ENCODE results near the gene EPHA7.

DNA sequence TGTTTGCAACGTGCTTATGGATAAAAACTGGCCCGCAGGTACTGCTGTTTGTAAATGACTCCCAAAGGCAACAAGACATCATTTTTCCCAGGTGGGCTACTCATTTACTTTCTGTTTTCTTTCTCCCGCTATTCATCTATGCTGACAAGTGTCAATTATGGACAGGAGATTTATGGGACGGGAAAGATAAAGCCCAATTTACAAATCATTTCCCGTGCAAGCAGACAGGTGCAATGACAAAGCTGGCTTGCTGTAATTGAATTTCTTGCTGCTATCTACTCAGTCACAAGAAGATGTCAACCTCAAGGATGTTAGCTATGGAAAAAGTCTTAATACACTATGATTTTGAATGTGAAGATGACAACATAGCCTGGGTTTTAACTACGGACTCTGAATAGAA, 125.5 kb downstream of the EPHA7 start:
- TF ChIP-seq, protein P1, sequence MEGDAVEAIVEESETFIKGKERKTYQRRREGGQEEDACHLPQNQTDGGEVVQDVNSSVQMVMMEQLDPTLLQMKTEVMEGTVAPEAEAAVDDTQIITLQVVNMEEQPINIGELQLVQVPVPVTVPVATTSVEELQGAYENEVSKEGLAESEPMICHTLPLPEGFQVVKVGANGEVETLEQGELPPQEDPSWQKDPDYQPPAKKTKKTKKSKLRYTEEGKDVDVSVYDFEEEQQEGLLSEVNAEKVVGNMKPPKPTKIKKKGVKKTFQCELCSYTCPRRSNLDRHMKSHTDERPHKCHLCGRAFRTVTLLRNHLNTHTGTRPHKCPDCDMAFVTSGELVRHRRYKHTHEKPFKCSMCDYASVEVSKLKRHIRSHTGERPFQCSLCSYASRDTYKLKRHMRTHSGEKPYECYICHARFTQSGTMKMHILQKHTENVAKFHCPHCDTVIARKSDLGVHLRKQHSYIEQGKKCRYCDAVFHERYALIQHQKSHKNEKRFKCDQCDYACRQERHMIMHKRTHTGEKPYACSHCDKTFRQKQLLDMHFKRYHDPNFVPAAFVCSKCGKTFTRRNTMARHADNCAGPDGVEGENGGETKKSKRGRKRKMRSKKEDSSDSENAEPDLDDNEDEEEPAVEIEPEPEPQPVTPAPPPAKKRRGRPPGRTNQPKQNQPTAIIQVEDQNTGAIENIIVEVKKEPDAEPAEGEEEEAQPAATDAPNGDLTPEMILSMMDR (IDR thresholded peaks at IDR 0.05): no peak
- TF ChIP-seq EZH2 (IDR thresholded peaks at IDR 0.05) (no peak), EZH2phosphoT487 (IDR thresholded peaks at IDR 0.05) (no peak)

Measured in neural progenitor cell (in vitro differentiated cells).